ENCODE data around the gene SARS1.

- TF ChIP-seq CTCF (IDR thresholded peaks at IDR 0.05; ENCODE audit: insufficient read depth, low read length, poor library complexity, severe bottlenecking) (no peak), EZH2phosphoT487 (conservative IDR thresholded peaks at IDR 0.05; ENCODE audit: low read length) (no peak)
Observed at GRCh38 chr1:109213345-109213823, 334 bp upstream of the SARS1 start.

Data from SU-DHL-6 (cell line).